Right atrium auricular region (tissue), 2 donors: ENCODE data around the gene MYO10. TPM values are rescaled to one million over a fixed set of nuclear protein-coding genes. Genes with fewer than 3 reads are reported as not detected.

ENCODE experiments used
- DNase-seq: peaks from one replicate; pipeline ENCODE4 v3.0.0-alpha.2; 2019; ENCODE audit warnings: low spot score
- H3K27ac ChIP-seq, 2 donors: fragments of 200-600 bp; sonication (generic); 1 replicate in 1 of 2; 2 replicates in 1 of 2; pipeline ENCODE4 v1.5.1; 2016 to 2019
- H3K27me3 ChIP-seq, 2 donors: fragments of 200-600 bp; sonication (generic); one replicate each; pipeline versions ENCODE4 v1.5.1 to v1.6.0; 2017 to 2019
- H3K36me3 ChIP-seq: fragments of 200-600 bp; sonication (generic); one replicate; pipeline ENCODE4 v1.5.1; 2016
- H3K4me1 ChIP-seq, 2 donors: fragments of 200-600 bp; sonication (generic); one replicate each; pipeline versions ENCODE4 v1.5.1 to v1.6.0; 2017 to 2019
- H3K4me3 ChIP-seq, 2 donors: fragments of 200-600 bp; sonication (generic); 1 replicate in 1 of 2; 2 replicates in 1 of 2; pipeline ENCODE4 v1.5.1; 2017 to 2019; ENCODE audit warnings: mild to moderate bottlenecking in 1 of 2, moderate library complexity in 1 of 2
- H3K9me3 ChIP-seq, 2 donors: fragments of 200-600 bp; sonication (generic); one replicate each; pipeline ENCODE4 v1.5.1; 2019
- total RNA-seq, 2 donors: library from RNA; depleted of rRNA; stranded (reverse); fragments of >200 nt; gene quantifications; one replicate each; pipeline ENCODE4 v1.1.0, GENCODE V29; 2016
- TF ChIP-seq, protein P1 (sequence below), 2 donors: fragments of 200-600 bp; sonication (generic); IDR thresholded peaks; one replicate each; pipeline ENCODE4 v1.5.1; 2019; ENCODE audit warnings: antibody characterized with exemption in 2 of 2

Gene MYO10
- total RNA-seq, 2 donors from 2014 or later, result 3.8 to 5.5 TPM

DNA sequence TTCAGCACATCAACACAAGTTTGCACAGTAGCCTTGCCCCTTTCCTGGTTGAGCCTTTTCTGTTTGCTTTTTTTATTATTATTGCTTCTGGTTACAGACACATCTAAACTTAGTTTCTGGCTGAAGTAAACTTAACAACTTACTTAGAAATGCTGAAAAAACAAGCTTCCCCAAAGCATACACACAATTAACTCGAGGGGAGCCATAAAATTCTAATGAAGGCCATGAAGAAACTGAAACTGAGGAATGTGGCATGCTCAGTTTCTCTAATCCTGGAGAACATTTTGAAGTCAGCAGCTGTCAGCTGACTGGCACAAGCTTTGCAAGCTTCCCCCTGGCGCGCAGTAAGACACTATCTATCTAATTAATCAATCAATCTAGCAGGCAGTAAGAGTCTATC, 3.7 kb downstream of the MYO10 start:
- no peak overlapping the region for H3K27ac ChIP-seq
- H3K9me3 ChIP-seq, result no peaks in the 10 kb centered on the region
- H3K4me3 ChIP-seq, result no peak overlapping the region
- peaks cover 7 to 13% of the 10 kb centered on the region in 2 donors for H3K27me3 ChIP-seq
- TF ChIP-seq, protein P1, sequence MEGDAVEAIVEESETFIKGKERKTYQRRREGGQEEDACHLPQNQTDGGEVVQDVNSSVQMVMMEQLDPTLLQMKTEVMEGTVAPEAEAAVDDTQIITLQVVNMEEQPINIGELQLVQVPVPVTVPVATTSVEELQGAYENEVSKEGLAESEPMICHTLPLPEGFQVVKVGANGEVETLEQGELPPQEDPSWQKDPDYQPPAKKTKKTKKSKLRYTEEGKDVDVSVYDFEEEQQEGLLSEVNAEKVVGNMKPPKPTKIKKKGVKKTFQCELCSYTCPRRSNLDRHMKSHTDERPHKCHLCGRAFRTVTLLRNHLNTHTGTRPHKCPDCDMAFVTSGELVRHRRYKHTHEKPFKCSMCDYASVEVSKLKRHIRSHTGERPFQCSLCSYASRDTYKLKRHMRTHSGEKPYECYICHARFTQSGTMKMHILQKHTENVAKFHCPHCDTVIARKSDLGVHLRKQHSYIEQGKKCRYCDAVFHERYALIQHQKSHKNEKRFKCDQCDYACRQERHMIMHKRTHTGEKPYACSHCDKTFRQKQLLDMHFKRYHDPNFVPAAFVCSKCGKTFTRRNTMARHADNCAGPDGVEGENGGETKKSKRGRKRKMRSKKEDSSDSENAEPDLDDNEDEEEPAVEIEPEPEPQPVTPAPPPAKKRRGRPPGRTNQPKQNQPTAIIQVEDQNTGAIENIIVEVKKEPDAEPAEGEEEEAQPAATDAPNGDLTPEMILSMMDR (IDR thresholded peaks at IDR 0.05), result no peak
- H3K36me3 ChIP-seq, result no peaks in the 10 kb centered on the region
- no peak for DNase-seq
- H3K4me1 ChIP-seq, result peaks cover 0 to 7% of the 10 kb centered on the region in 2 donors

DNA sequence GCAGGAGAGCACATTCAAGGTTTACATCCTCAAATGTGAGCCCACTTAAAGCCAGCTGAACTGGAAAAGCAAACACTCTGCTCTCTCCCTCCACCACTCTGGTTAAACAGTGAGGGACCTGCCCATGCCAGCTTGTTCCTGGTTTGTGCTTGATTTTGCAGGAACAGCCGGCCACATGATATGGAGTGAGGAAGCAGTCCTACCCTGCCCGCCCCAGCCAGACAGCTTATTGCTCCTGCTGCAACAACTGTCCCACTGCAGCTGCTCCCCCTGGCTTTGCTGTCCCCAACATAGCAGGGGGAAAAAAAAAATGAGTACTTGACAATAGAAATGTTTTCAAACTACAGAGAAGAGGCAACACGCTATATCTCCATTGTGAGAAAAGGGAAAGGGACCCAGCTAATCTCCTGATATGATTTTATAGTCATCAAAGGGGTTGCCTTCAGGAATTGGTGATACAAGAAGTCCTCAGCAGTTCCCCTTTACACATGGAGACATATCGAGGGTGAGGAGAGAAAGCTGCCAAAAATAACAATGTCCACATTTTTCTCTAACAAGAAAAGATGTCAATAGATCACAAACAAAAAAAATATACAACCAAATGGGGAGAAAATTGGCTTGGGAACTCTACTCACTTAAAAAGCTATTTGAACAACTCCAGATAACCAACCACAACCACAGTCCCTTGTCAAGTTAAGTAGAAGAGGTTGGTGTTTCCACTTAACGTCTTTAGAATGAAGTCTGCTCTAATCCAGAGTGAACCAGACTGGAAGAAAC, 4.6 kb downstream of the MYO10 start:
- no peak for DNase-seq
- Histone ChIP-seq H3K4me3 (no peak overlapping the region), H3K4me1 (peaks cover 0 to 7% of the 10 kb centered on the region in 2 donors), H3K36me3 (no peaks in the 10 kb centered on the region), H3K9me3 (no peaks in the 10 kb centered on the region), H3K27me3 (peaks cover 7 to 13% of the 10 kb centered on the region in 2 donors), H3K27ac (no peak overlapping the region)
- TF ChIP-seq, protein P1 (IDR thresholded peaks at IDR 0.05), result no peak

DNA sequence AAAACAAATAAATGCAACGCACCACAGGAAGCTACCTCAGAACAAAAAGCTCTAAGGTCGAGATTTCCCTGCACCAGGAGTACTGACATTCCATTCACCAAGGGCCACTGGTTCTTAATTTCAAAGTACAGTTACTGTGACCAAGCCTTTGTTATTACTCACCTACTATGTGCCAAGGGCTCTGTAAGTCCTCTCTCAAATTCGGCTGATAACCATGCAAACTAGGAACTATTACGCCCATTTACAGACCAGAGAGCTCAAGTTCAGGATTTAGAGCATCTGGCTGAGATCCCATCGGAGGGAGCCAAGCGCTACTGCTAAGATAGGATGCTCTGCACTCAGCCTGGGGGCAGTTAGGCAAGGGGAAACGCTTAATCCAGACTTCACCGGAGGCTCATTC, 5.6 kb downstream of the MYO10 start:
- Histone ChIP-seq H3K36me3 (no peaks in the 10 kb centered on the region), H3K4me1 (peaks cover 0 to 3% of the 10 kb centered on the region in 2 donors), H3K4me3 (no peak overlapping the region), H3K27ac (no peak overlapping the region), H3K27me3 (peaks cover 7 to 13% of the 10 kb centered on the region in 2 donors), H3K9me3 (no peaks in the 10 kb centered on the region)
- TF ChIP-seq, protein P1 (IDR thresholded peaks at IDR 0.05), result no peak
- no peak for DNase-seq

DNA sequence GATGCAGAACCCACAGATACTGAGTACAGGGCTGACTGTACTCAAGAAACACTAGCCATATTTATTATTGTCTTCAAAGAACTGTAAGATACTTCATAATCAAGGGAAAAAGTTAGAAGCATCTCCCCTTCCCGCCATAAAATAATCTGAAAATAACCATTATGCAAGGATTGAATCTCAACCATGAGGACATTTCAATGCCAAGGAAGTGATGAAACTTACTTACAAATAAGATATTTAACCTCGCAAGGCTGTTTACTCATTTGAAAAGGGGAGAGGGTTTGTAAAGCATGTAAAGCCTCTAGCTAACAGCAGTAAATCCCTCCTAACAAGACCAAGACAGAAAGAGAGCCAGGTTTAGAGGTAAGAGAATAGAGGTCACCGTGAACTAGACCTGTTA, 6.3 kb downstream of the MYO10 start:
- Histone ChIP-seq H3K27ac (no peak overlapping the region), H3K36me3 (no peaks in the 10 kb centered on the region), H3K9me3 (no peaks in the 10 kb centered on the region), H3K27me3 (peaks cover 7 to 13% of the 10 kb centered on the region in 2 donors), H3K4me1 (no peaks in the 10 kb centered on the region), H3K4me3 (no peak overlapping the region)
- TF ChIP-seq, protein P1 (IDR thresholded peaks at IDR 0.05), result no peak
- DNase-seq, result no peak

DNA sequence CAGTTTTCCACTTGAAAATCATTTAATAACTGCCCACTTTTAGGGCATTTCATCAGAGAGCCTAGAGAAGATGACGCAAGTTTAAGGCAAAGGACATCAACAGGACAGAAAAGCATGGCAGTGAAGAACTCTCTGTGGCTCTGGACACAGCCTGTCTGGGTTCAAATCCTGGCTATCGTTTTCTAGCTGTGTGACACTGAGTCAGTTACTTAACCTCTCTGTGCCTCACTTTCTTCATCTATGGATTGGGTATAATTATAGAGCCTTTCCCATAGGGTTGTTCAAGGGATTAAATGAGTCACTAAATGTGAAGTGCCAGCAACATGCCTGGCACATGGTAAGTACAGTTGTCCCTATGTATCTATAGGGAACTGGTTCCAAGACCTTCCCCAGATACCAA, 6.7 kb downstream of the MYO10 start:
- no peaks in the 10 kb centered on the region for H3K4me1 ChIP-seq
- H3K4me3 ChIP-seq, result no peak overlapping the region
- no peaks in the 10 kb centered on the region for H3K9me3 ChIP-seq
- DNase-seq, result no peak
- no peak overlapping the region for H3K27ac ChIP-seq
- H3K36me3 ChIP-seq, result no peaks in the 10 kb centered on the region
- H3K27me3 ChIP-seq, result peaks cover 6 to 9% of the 10 kb centered on the region in 2 donors
- TF ChIP-seq, protein P1 (IDR thresholded peaks at IDR 0.05), result no peak

DNA sequence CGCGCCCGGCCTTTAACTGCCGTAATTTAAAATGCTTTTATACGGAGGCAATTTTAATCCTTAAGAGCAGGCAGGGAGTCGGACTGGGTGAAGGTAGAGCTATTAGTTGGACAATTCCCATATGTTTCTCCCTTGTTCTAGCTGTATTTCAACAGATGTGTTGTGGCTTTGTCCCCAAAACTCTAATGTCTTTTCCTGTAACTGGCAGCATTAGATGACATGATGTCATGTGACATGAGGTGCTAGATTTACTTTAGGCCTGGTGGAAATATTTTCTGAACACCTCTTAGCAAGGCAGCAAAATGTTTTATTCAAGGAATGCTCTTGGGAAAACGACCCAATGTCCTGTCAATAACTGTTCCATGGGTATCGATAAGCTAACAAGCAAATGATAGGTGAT, 8.5 kb downstream of the MYO10 start:
- no peak overlapping the region for H3K27ac ChIP-seq
- H3K4me3 ChIP-seq, result no peak overlapping the region
- no peaks in the 10 kb centered on the region for H3K9me3 ChIP-seq
- DNase-seq, result no peak
- H3K36me3 ChIP-seq, result no peaks in the 10 kb centered on the region
- TF ChIP-seq, protein P1 (IDR thresholded peaks at IDR 0.05), result no peak
- H3K27me3 ChIP-seq, result no peaks in the 10 kb centered on the region
- H3K4me1 ChIP-seq, result no peaks in the 10 kb centered on the region
